Neural cell (in vitro differentiated cells): ENCODE results near the gene KBTBD3.

ENCODE experiments used
- CTCF ChIP-seq: fragments of 450-650 bp; IDR thresholded peaks from 2 replicates; pipeline ENCODE4 v1.5.1; 2014; ENCODE audit warnings: antibody characterized with exemption, mild to moderate bottlenecking, moderate library complexity; ENCODE audit not compliant: poor library complexity, severe bottlenecking
- POLR2AphosphoS5 ChIP-seq: IDR thresholded peaks from 2 replicates; pipeline ENCODE4 v1.6.1; 2012
- RAD21 ChIP-seq: fragments of 450-650 bp; conservative IDR thresholded peaks from 2 replicates; pipeline ENCODE4 v1.6.1; 2014; ENCODE audit warnings: antibody characterized with exemption, mild to moderate bottlenecking, moderate library complexity
- REST ChIP-seq: IDR thresholded peaks from 2 replicates; pipeline ENCODE4 v1.6.1; 2012; ENCODE audit warnings: borderline replicate concordance
- SMC3 ChIP-seq: fragments of 450-650 bp; conservative IDR thresholded peaks from 2 replicates; pipeline ENCODE4 v1.6.1; 2014; ENCODE audit warnings: antibody characterized with exemption, mild to moderate bottlenecking, moderate library complexity; ENCODE audit not compliant: poor library complexity

- TF ChIP-seq CTCF (no peak), SMC3 (no peak), REST (no peak), RAD21 (no peak), POLR2AphosphoS5 (no peak)
Measured at GRCh38 chr11:106088896-106089295, 11.7 kb upstream of the KBTBD3 start.
